HG03521 (cell line): Measurements from ENCODE around the gene ROBO1.
"Not testable (repeated sequence)": the region's sequence is repeated elsewhere in the genome, so short reads cannot be mapped to it uniquely, and the experiment has no call there.

Source experiments
- ATAC-seq: cut with Tn5 transposase; IDR thresholded peaks from one replicate; pipeline ENCODE4 v1.9.1; 2021; ENCODE audit warnings: mild to moderate bottlenecking, moderate library complexity; ENCODE audit not compliant: unreplicated experiment

ROBO1 gene

DNA sequence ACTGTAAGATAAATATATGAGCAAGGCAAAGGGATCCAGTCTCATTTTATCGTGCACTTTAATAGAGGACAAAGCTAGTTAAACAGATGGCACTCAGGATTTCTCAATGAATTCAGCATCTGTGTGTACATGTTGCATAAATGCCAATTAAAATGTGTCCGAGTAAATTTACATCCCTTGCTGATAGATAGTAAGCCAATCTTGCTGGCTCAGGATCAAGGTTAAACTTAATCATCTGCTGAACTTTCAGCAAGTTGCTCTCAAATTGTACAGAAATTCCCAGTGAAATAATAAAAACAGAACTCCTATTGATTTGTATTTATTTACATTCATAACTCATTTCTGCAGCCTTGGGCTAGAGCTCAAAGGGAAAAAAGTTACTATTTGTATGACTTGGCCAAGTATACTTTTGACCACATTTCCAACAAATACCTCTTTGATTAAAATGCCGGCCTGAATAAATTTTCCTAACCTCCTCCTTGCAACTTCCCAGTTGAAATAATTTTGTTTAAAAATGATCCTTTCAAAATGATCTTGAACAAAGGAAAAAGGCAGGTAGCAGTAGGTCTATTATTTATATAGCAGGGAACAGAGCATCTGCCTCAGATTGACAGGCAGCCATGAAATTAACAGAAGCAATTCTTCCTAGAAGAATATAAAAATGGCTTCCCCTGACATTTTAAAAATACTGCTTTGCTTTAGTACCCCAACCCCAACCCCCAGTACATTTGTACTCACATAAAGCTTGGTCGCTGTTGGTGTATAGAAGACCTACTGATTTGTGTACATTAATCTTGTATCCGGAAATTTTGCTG, 1001.9 kb downstream of the ROBO1 start:
- no peak for ATAC-seq

DNA sequence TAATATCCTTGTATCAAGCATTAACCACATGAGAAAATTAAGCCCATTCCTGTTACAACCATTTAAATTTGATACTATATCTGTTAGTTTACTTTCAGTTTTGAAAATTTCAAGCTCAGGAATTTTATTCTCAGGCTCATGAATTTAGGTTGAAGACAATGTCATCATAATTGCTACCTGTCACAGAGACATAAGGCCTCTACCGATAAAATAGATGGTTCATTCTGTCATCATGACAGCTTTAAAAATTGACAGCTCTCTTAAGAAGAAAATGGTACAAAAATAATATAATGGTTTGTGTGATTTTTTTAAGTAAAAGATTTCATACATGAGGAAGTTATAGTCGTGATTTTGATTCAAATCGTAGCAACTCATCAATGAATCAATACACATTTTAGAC, 1003.2 kb downstream of the ROBO1 start:
- ATAC-seq, result no peak

DNA sequence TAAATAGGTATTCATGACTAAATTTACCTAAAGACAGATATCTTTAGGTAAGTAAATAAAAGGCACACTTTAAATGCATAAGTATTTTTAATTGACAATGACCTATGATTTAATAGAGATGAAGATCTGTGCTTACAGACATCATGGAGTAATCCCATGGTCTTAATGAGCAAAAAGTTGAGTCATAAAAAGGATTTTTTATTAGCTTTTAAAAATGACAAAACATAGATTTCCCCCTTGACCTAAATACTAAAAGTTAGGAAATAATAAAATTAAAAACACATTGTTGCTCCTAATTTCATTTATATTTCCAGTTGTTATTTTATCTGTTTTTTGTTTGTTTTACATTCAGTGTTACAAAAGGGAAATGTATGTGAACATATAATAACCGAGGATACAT, 1005.7 kb downstream of the ROBO1 start:
- no peak for ATAC-seq

DNA sequence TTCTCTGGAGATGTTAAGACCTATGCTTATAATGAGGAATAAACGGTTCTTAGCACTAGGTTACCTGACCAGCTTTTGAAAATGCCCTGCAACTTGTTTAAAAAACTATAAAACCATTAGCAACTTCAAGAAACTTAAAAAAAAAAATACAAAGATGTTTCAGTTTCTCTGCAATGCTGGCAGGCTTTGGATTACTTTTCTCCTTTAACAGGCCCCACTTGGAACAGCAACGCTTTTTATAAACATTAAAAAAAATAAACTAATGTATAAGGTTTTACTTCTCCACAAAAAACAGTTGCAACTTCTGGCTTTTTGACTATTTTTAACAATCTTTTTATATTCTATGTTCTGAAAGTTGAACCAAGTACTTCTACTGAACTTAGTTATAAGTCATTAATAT, 1006.7 kb downstream of the ROBO1 start:
- ATAC-seq, result no peak

DNA sequence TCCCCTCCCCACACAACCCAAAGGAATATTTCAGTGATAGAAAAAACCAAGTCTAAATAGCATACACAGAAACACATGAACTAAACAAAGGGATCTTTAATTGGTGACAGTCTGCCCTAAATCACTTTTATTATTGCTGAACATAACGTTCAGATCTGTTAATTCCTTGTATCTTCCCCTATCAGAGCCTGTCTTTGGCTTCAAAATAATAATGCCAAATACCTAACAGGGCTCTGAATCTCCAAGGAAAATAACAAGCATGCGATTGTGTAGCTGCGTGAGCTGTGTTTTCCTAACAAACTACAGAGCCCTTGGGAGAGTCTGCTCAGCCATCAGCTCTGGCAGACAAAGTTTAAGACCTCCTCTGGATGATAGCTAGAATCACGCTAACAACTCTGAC, 1010.1 kb downstream of the ROBO1 start:
- no peak for ATAC-seq

DNA sequence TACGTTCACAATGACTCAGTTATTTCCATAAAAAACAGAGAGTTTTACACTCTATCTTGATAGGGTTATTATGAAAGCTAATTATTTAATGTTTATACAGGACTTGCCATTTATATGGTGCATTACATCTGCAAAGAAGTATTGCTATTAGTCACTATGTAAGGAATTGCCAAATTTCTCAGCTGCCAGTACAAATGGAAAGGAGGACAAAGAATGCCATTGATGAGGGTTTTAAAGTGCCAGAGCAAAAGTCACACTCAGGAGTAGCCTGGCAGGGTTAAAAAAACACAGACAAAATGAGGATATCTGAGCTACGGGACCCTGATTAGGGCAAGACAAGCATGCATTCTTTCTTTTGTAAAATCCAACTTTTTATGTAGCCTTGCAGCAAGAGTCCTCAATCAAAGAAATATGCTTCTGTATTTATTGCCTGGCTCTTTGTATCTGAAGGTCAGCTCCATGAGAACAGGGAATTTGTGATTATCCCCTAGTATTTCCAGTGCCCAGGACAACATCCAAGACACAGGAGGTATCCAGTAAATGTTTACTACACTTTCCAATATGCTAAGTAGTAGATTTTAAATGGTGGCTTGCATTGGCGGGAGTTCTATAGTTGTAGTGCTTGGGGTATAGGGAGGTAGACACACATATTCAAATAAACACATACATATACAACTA, 1013.6 kb downstream of the ROBO1 start:
- ATAC-seq, result no peak

DNA sequence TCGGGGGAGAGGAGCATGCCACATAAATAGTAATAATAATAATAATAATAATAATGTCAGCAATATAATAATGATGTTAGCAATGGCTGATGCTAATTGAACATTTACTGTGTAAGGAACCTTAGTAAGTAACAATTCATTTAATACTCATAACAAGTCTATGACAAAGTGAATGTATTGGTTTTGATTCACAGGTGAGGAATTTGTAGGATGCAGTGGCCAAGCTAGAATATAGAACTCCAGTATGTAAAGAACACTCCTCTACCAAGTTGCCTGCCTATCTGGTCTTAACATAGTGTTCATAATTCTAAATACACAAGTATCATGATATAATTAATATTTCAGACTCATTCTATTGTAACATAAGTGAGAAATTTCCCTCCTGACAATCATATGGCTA, 1016.5 kb downstream of the ROBO1 start:
- no peak for ATAC-seq

DNA sequence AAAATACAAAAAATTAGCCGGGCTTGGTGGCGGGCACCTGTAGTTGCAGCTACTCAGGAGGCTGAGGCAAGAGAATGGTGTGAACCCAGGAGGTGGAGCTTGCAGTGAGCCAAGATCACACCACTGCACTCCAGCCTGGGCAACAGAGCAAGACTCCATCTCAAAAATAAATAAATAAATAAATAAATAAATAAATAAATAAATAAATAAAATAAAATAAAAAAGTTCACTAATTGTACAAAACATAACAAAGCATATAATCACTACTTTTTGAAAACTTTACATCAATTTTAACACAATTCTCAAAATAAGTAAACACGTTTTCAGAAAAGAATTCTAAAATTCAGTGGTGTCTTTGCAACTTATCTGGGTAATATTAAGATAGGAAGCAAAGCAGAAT, 1017.5 kb downstream of the ROBO1 start:
- ATAC-seq, result not testable (repeated sequence)

DNA sequence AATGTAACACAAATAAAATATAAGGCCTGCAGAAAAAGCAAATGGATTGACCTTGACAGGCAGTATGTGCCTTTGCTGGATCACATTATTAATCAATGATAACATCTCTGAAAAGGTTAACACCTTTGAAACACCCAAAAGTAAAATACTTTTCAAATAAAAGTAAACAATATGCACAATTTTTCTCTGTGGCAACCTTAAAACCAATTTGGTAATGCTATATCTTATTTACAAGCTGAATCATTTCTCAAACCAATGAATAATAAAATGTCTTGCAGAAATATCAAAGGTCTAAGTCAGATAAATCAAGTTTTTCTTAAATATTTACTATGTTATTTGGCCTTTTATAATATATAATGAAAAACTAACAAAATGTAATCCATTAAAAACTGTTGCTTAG, 1018.7 kb downstream of the ROBO1 start:
- no peak for ATAC-seq

DNA sequence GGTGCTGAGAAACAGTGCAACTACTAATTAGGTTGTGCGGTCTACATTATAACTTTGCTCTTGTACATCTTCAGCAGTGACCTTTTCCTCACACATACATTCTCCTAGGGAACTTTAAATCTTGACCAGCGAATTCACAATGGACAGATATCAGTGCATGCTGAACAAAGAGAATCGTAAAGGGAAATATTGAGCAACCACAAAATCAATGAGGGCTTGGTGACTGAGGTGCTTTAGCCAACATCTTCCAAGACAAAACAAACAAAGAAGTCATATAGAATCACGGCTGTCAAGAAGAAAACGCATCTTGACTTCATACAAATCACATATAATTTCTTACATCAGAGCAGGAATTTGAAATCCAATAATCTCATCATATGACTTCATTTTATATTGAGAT, 1022.0 kb downstream of the ROBO1 start:
- ATAC-seq, result no peak

DNA sequence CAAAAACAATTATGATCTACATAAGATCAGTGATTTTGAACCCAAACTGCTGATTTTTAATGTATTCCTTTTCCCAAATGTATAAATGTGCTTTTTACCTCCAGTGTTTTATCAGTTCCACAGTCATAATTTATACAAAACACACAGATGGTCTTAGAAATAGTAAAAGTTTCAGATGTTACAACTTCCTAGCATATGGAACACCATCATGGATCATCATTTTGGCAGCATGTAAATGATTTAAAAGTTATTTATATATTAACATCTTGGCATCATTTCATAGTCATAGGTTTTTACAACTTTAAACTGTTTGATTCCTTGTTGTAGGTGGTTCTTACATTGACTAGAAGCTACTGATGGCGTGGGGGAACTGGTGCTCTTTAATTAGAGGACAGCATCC, 1025.3 kb downstream of the ROBO1 start:
- ATAC-seq, result no peak

DNA sequence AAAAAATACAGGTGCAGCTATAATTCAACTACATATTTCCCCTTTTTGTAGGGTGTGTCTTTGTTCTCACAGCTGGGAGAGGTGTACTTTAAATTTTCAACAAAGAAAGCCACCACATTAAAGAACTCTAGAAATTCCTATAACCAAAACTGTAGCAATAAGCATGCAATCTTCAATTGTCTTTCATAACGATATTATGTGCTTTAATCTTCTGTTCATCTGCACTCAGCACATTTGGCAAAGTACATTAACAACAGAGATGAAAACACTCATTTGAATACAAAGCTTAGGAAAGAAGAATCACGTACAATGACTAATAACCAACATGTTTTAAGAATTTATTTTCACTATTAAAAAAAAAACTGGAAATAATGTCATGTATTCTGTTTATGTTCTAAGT, 1025.8 kb downstream of the ROBO1 start:
- no peak for ATAC-seq

DNA sequence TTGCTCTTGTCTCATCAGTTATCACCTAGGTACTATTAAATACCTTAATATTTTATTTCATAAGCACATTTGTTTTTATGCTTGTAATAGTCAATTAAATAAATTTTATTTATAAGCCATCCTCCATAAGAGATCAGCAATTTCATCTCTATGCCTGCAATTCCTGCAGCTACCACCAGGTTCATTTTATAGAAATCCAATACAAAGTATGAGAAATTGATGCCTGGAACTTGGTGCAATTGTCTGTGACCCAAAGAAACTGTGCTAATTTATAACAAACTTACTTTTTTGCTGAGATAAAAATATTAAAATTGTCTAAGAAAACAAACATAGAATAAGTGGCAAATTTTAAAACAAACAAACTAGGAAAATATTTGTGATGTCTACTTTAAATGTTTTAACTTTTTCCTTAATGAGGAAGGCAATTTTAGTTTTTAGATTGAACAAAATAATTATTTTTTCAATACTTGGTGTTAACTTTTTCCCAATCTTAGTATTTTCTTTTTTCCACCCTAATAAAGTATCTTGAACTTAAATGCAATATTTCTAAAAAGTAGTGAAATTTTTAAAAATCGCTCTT, 1026.6 kb downstream of the ROBO1 start:
- ATAC-seq, result no peak

DNA sequence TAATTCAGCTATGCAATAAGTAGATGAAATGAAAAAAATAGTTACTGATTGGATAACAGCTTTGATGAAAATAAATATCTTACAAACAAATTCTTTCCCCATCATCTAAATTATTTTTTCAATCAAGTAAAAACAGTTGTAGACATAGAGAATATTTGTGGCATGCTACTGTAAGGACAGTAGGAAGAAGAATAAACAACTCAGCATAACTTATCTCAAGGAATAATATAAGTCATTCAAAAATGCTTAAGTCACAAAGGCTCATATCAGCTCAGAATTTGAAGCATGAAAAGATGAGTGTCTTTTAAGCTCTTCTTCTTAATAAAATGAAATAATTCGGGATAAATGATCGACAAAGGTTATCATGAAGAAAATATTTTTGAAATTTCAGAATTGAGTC, 1029.0 kb downstream of the ROBO1 start:
- ATAC-seq, result no peak

DNA sequence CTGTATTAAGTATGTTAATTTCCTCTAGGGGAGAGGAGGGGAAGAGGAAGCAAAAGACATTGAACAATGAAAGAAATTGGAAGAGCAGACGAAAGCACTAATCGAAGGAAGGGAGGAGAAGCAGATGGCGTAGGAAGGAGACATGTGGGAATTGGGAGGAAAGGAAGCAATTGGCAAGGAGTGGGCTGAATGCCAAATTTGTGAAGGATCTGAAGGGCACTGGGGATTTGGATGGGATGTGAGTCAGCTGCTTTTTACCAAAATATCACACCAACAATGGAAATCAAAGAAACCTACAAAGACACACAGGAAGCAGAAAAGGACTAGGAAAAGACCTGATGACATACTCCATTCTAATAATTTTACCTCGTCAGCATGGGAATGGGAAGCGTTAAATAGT, 1029.8 kb downstream of the ROBO1 start:
- no peak for ATAC-seq

DNA sequence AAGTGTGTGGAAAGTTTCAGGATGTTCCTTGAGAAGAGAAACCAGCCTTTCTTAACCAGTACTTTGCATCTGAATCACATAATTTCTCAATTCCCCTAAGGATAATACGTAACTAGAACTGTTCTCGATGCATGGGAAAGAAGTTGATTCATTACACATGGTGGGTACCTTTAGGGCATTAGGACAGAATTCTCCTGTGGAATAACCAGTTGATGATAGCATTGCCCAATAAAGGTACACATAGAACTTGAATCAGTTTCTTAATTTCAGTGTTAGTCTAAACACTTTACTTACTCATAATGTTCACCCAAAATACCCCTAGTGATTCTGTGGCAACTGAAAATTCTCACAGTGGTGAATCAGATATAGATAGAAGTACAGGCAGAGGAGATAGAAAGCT, 1030.9 kb downstream of the ROBO1 start:
- ATAC-seq, result no peak

DNA sequence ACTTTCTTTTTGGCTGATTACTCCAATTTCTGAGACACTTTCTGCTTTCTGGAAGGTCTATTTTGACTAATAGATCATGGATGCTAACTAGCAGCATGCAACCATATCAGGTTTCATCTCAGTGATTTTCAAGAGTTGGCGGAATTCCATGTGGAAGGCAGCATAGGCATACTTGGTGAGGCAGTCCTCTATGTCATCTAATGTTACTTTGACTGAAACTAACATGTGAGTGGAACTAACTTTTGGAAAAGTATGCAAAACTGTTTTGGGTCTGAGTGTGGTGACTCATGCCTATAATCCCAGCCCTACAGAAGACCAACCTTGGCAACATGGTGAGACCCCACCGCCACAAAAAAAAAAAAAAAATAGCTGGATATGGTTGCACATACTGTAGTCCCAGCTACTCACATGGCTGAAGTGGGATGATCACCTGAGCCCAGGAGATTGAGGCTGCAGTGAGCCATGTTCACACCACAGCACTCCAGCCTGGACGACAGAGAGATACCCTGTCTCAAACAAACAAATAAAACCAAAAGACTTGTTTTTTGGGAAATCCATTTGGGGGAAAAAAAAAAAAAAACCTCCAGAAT, 1033.7 kb downstream of the ROBO1 start:
- ATAC-seq, result no peak

DNA sequence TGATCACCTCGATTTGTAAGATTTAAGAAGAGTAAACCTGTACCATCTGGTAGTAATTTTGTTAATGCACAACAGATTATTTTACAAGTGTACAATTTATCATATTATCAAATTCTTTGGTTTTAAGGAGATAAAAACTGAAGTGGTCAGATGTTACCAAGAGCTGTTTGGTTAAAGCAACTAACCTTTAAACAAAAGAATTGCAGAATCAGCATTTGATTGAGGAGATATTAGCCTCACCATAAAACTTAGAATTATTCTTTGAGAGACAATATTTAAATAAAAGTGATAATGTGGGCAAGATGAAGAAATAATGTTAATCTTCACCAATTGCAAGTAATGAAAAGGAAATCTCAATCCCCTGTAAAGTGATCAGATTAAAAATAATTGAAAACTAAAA, 1034.9 kb downstream of the ROBO1 start:
- no peak for ATAC-seq

DNA sequence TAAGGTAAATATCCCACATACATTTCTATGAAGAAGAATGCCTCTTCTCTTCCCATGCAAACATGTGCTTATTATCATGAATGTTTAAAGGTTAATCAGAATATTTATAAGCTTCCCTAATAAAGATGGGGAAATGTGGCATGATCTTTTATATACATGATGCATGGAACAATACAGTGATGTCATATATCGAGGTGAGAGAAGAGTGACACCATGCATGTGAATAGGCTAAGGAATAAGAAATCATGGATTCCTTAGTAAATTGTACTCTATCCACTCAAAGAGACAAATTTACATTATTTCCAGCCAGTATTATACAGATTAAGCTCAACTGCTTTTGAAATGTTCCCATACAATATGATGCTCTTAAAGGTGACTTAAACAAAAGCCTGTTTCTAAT, 1035.3 kb downstream of the ROBO1 start:
- ATAC-seq, result no peak

DNA sequence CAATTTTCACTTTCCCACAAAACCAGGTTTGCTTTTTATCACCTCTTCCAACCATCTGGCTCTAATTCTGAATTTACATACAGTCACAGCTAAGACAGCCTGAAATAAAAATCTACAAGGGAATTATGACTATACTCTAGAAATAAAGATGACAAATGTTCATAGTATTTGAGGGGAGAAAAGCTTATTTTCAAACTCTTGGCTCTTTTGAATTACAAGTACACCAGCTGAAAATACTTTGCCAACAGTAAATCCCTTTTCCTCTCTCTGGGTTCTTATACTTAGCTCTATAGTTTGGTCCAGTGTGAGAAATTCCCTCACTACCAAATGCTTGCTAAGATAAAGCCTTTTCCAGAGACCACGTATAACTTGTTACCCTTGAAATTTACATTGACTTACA, 1037.9 kb downstream of the ROBO1 start:
- ATAC-seq, result no peak

DNA sequence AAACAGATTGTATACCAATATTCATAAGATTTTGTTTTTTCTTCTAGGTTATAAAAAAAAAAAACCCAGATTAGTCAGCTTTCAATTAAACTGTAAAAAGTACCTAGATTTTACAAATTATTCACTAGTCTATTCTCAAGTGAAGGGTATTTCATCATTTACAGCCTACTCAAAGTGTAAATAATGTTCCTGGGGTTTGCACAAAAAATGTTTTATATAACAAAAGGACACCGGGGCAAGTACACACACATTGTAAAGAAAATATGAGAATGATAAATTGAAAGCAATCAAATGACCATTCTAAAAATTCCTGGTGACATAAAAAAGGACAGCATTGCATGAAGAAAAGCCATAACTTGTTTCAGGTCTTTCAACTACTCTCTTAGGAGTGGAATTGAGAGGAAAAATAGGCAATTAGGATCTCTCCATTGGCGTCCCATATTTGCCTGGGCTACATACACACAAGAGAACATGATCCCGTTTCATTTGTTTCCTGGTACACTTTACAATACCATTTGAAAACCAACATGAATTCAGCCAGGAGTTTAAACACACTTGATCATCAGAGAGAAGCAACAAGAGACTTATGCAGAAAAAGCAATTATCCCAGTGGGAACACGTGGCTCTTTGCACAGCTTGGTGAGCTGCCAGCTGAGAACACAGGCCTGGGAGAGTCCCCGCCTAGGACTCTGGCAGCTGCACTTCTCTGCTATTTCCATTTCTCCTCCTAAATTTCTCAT, 1039.2 kb downstream of the ROBO1 start:
- ATAC-seq, result no peak
